B cell (primary cell): ENCODE measurements around the gene METTL24. TPM values are rescaled to one million over a fixed set of nuclear protein-coding genes. Genes with fewer than 3 reads are reported as not detected.

Source experiments
- ATAC-seq: fragments of 200-7000 bp; cut with Tn5 transposase; one replicate; pipeline ENCODE4 v1.10.0; 2021; ENCODE audit warnings: low read depth, mild to moderate bottlenecking, moderate number of reproducible peaks, moderate library complexity
- CTCF ChIA-PET: fragments of 350-600 bp; sonication (Branson Sonifier 250); formaldehyde crosslinking; loops from one replicate; lab custom pipeline; 2021; ENCODE audit warnings: antibody characterized with exemption, inconsistent platforms; lab: Charles Lee
- POLR2A ChIA-PET: fragments of 350-600 bp; sonication (Branson Sonifier 250); formaldehyde crosslinking; loops from one replicate; lab custom pipeline; 2021; ENCODE audit warnings: antibody characterized with exemption; lab: Charles Lee
- DNase-seq: peaks from one replicate; pipeline ENCODE4 v3.0.0; 2013
- H2AFZ ChIP-seq: 2 replicates; pipeline ENCODE4 v1.6.1; 2012; ENCODE audit warnings: mild to moderate bottlenecking, low read depth, low read length; ENCODE audit not compliant: insufficient read depth, poor library complexity, severe bottlenecking
- H3K27ac ChIP-seq, 2 donors: 1 replicate in 1 of 2; 2 replicates in 1 of 2; pipeline ENCODE4 v1.5.1; 2012 to 2013; ENCODE audit warnings: low read length in 2 of 2, mild to moderate bottlenecking in 2 of 2, moderate library complexity in 1 of 2
- H3K27me3 ChIP-seq, 4 experiments: fragments of 200-600 bp in 1 of 4; sonication (generic) in 1 of 4; replicated peaks in 1 of 4; 1 replicate in 2 of 4; 2 replicates in 2 of 4; pipeline versions ENCODE4 v1.6.1 to v1.7.0; 2013 to 2016; ENCODE audit warnings: low read length in 3 of 4, mild to moderate bottlenecking in 2 of 4, mixed read lengths in 1 of 4, moderate library complexity in 1 of 4; ENCODE audit not compliant: insufficient read depth in 4 of 4, control insufficient read depth in 3 of 4; ENCODE audit errors: control extremely low read depth in 1 of 4
- H3K36me3 ChIP-seq, 2 experiments: replicated peaks in 1 of 2; 1 replicate in 1 of 2; 2 replicates in 1 of 2; pipeline versions ENCODE4 v1.6.1 to v1.7.1; 2013; ENCODE audit warnings: low read length in 1 of 2; ENCODE audit not compliant: insufficient read depth in 2 of 2, control insufficient read depth in 1 of 2; ENCODE audit errors: control extremely low read depth in 1 of 2, extremely low read depth in 1 of 2
- H3K4me1 ChIP-seq, 2 donors: fragments of 200-600 bp in 1 of 2; sonication (generic) in 1 of 2; 1 replicate in 1 of 2; 2 replicates in 1 of 2; pipeline versions ENCODE4 v1.5.1 to v1.6.1; 2013 to 2017; ENCODE audit warnings: low read length in 2 of 2; ENCODE audit not compliant: control insufficient read depth in 2 of 2, insufficient read depth in 2 of 2
- H3K4me2 ChIP-seq: replicated peaks from 2 replicates; pipeline ENCODE3; 2012; ENCODE audit warnings: mild to moderate bottlenecking, low read depth, low read length; ENCODE audit not compliant: poor library complexity, severe bottlenecking
- H3K4me3 ChIP-seq, 5 experiments: fragments of 200-600 bp in 1 of 5; sonication (generic) in 1 of 5; 1 replicate in 3 of 5; 2 replicates in 2 of 5; pipeline versions ENCODE4 v1.5.1 to v1.7.0; 2011 to 2016; ENCODE audit warnings: low read length in 4 of 5, mild to moderate bottlenecking in 4 of 5, low read depth in 2 of 5, control low read depth in 1 of 5, moderate library complexity in 1 of 5; ENCODE audit not compliant: insufficient read depth in 1 of 5; ENCODE audit errors: control extremely low read depth in 1 of 5, extremely low read depth in 1 of 5
- H3K79me2 ChIP-seq: fragments of 200-600 bp; sonication (generic); one replicate; pipeline ENCODE4 v1.6.0; 2016; ENCODE audit warnings: low read length; ENCODE audit not compliant: control insufficient read depth, insufficient read depth
- H3K9ac ChIP-seq: fragments of 200-600 bp; sonication (generic); 2 replicates; pipeline ENCODE4 v1.6.1; 2017; ENCODE audit warnings: mild to moderate bottlenecking, low read length, moderate library complexity
- H3K9me3 ChIP-seq, 3 donors: one replicate each; pipeline versions ENCODE4 v1.6.1 to v1.7.1; 2013; ENCODE audit warnings: low read length in 2 of 3; ENCODE audit not compliant: control insufficient read depth in 2 of 3, insufficient read depth in 1 of 3; ENCODE audit errors: control extremely low read depth in 1 of 3
- H4K20me1 ChIP-seq: 2 replicates; pipeline ENCODE4 v1.6.0; 2012; ENCODE audit warnings: mild to moderate bottlenecking, low read length; ENCODE audit not compliant: insufficient read depth, control insufficient read depth, poor library complexity, severe bottlenecking
- H3K27ac Mint-ChIP-seq: one replicate; pipeline ENCODE4 v1.8.0; 2021; ENCODE audit warnings: mixed read lengths
- H3K27me3 Mint-ChIP-seq: one replicate; pipeline ENCODE4 v1.8.0; 2021; ENCODE audit warnings: mixed read lengths
- H3K4me1 Mint-ChIP-seq: one replicate; pipeline ENCODE4 v1.8.0; 2021; ENCODE audit warnings: mixed read lengths
- H3K4me3 Mint-ChIP-seq: one replicate; pipeline ENCODE4 v1.8.0; 2021; ENCODE audit warnings: mixed read lengths
- H3K9me3 Mint-ChIP-seq: one replicate; pipeline ENCODE4 v1.8.0; 2022; ENCODE audit warnings: mixed read lengths; ENCODE audit not compliant: insufficient read depth
- EZH2 ChIP-seq: IDR thresholded peaks from 2 replicates; pipeline ENCODE4 v1.6.1; 2012; ENCODE audit warnings: borderline replicate concordance, low read depth, mild to moderate bottlenecking, moderate library complexity, low read length; ENCODE audit not compliant: insufficient read depth, poor library complexity, severe bottlenecking
- WGBS: methylation state at CpG from one replicate; pipeline ENCODE4 v1.1.5; 2013; ENCODE audit warnings: missing lambda C conversion rate; ENCODE audit not compliant: insufficient coverage; 5-methylcytosine and 5-hydroxymethylcytosine counted together
- intact Hi-C: fragments of 100-400 bp; cut with micrococcal nuclease; formaldehyde crosslinking; loops from one replicate; pipeline ENCODE4 v1.10.0; 2022
- polyA plus RNA-seq: library from polyadenylated mRNA; depleted of rRNA; stranded (reverse); fragments of >200 nt; gene quantifications from 2 replicates; pipeline ENCODE4 v1.2.3, GENCODE V29; 2012
- total RNA-seq, 2 donors: library from RNA; stranded (reverse); fragments of 120-200 nt in 1 of 2; gene quantifications; 1 replicate in 1 of 2; 2 replicates in 1 of 2; pipeline versions ENCODE4 v1.2.3 to v1.2.4, GENCODE V29; 2013 to 2022
- TF ChIP-seq, protein P1 (sequence below): fragments of 200-600 bp; IDR thresholded peaks from one replicate; pipeline ENCODE4 v1.8.0; 2022; ENCODE audit warnings: antibody characterized with exemption, mild to moderate bottlenecking

Gene METTL24
- total and polyA plus RNA-seq, 2 donors (not counting 1 experiment from before 2014, with no cell fraction given), result not detected

DNA sequence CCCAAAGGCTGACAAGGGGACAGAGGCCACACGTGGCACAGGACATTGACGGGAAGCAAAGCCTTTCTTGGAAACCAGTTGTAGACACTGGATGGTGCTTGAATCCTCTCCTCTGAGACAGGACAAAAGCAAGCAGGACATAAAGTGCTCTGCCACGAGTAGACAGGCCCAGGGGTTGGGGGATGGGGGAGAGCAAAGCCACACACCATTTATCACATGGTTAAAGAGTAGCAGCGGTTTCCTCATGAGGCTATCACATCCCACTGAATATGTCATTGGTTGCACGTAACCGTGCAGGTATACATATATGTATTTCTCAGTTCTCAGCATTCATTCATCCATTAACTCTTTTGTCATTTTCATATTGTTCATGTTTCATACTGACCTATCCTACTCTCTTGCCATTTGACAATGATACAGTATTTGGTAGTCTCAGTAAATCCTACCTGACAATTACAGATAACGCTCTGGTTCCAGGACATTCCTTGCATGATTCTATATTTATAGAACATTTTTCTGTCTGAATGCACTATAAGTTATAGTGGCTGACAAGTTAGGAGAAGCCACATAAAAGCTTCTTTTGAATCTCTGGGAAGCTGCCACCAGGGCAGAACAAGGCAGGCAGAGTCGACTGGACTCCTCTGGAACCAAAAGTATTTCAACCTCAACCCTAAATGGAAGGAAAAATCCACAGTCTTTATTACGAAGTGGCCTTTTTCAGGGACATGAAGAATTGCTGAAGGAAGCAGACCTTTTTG is 23.5 kb downstream of the METTL24 start:
- 86% methylated on average over 6 of the region's 9 CpGs for WGBS
- POLR2A ChIA-PET, result no interaction called here
- no peak for TF ChIP-seq EZH2
- TF ChIP-seq, protein P1, sequence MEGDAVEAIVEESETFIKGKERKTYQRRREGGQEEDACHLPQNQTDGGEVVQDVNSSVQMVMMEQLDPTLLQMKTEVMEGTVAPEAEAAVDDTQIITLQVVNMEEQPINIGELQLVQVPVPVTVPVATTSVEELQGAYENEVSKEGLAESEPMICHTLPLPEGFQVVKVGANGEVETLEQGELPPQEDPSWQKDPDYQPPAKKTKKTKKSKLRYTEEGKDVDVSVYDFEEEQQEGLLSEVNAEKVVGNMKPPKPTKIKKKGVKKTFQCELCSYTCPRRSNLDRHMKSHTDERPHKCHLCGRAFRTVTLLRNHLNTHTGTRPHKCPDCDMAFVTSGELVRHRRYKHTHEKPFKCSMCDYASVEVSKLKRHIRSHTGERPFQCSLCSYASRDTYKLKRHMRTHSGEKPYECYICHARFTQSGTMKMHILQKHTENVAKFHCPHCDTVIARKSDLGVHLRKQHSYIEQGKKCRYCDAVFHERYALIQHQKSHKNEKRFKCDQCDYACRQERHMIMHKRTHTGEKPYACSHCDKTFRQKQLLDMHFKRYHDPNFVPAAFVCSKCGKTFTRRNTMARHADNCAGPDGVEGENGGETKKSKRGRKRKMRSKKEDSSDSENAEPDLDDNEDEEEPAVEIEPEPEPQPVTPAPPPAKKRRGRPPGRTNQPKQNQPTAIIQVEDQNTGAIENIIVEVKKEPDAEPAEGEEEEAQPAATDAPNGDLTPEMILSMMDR, result no peak

DNA sequence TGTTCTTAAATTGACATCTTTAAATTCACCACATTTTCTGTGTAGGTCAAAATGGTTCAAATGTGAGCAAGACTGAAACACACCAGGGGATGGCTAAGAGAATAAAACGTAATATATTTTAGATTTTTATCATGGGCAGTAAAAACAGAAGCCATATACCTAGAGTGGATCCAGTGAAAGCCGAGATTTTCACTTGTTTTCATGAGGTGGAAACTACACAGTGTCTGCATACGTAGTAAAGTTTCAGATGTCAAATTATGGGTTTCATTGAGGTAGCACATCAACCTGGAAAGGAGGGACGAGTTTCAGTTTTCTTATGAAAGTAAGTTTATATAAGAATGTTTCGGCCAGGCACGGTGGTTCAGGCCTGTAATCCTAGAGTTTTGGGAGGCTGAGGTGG is 25.9 kb downstream of the METTL24 start:
- peaks cover 0 to 3% (median 0%) of the 10 kb centered on the region in 3 donors for H3K9me3 ChIP-seq
- CTCF ChIA-PET, result no interaction called here

More for the DNA sequence above, 23.5 kb downstream of the METTL24 start:
- Histone ChIP-seq H4K20me1 (no peaks in the 10 kb centered on the region), H3K36me3 (no peaks in the 10 kb centered on the region), H3K4me2 (no peak overlapping the region), H3K27me3 (peaks cover 0 to 5% (median 0%) of the 10 kb centered on the region in 4 experiments), H3K4me3 (no peak overlapping the region), H3K9ac (no peak overlapping the region), H3K9me3 (peaks cover 0 to 3% (median 0%) of the 10 kb centered on the region in 3 donors), H2AFZ (no peak overlapping the region), H3K79me2 (no peaks in the 10 kb centered on the region), H3K4me1 (no peaks in the 10 kb centered on the region), H3K27ac (no peak overlapping the region)
- peaks cover 9% of the 10 kb centered on the region for H3K27me3 Mint-ChIP-seq
- H3K4me1 Mint-ChIP-seq, result no peaks in the 10 kb centered on the region
- H3K4me3 Mint-ChIP-seq, result no peak overlapping the region
- CTCF ChIA-PET, result no interaction called here
- DNase-seq, result no peak
- intact Hi-C loops, result no loop called here
- no peaks in the 10 kb centered on the region for H3K9me3 Mint-ChIP-seq
- H3K27ac Mint-ChIP-seq, result no peak overlapping the region
- no peak for ATAC-seq

More for the DNA sequence above, 25.9 kb downstream of the METTL24 start:
- DNase-seq (no peak), ATAC-seq (no peak)
- Mint-ChIP-seq H3K9me3 (no peaks in the 10 kb centered on the region), H3K4me3 (no peak overlapping the region), H3K4me1 (no peaks in the 10 kb centered on the region), H3K27me3 (peaks cover 7% of the 10 kb centered on the region), H3K27ac (no peak overlapping the region)
- H3K27me3 ChIP-seq, result peaks cover 0 to under 1% (median 0%) of the 10 kb centered on the region in 4 experiments
- no peak overlapping the region for H3K4me2 ChIP-seq
- H3K4me3 ChIP-seq, result no peak overlapping the region
- H3K36me3 ChIP-seq, result no peaks in the 10 kb centered on the region
- no peaks in the 10 kb centered on the region for H3K79me2 ChIP-seq
- 90% methylated on average over 5 of the region's 6 CpGs for WGBS
- no peaks in the 10 kb centered on the region for H4K20me1 ChIP-seq
- no peaks in the 10 kb centered on the region for H3K4me1 ChIP-seq
- intact Hi-C loops, result no loop called here
- POLR2A ChIA-PET, result no interaction called here
- H2AFZ ChIP-seq, result no peak overlapping the region
- TF ChIP-seq, protein P1, result no peak
- TF ChIP-seq EZH2, result no peak
- H3K9ac ChIP-seq, result no peak overlapping the region
- no peak overlapping the region for H3K27ac ChIP-seq
